DND-41 (cell line): ENCODE data around the gene BRSK2.

ENCODE experiments used
- ATAC-seq: fragments of 200-7000 bp; cut with Tn5 transposase; 3 replicates; pipeline ENCODE4 v1.9.1; 2021; ENCODE audit warnings: low read depth; ENCODE audit not compliant: insufficient read depth
- DNase-seq: peaks from one replicate; pipeline ENCODE4 v3.0.0-alpha.2; 2020
- H2AFZ ChIP-seq: 2 replicates; pipeline ENCODE4 v1.6.0; 2012; ENCODE audit warnings: low read depth, low read length
- H3K27ac ChIP-seq: 2 replicates; pipeline ENCODE4 v1.5.1; 2012; ENCODE audit warnings: low read length, inconsistent platforms
- H3K27me3 ChIP-seq: fragments of 200-600 bp; sonication (generic); 2 replicates; pipeline ENCODE4 v1.6.0; 2012; ENCODE audit warnings: low read length, mild to moderate bottlenecking, inconsistent platforms; ENCODE audit not compliant: insufficient read depth, poor library complexity
- H3K36me3 ChIP-seq: 2 replicates; pipeline ENCODE4 v1.5.1; 2012; ENCODE audit warnings: low read length, inconsistent platforms; ENCODE audit not compliant: insufficient read depth
- H3K4me1 ChIP-seq: 2 replicates; pipeline ENCODE4 v1.5.1; 2012; ENCODE audit warnings: mild to moderate bottlenecking, low read length; ENCODE audit not compliant: insufficient read depth
- H3K4me2 ChIP-seq: 2 replicates; pipeline ENCODE4 v1.6.0; 2012; ENCODE audit warnings: mild to moderate bottlenecking, moderate library complexity, low read length, inconsistent platforms; ENCODE audit not compliant: insufficient read depth
- H3K4me3 ChIP-seq, 2 experiments: fragments of 200-600 bp in 1 of 2; shearing (Covaris generic) in 1 of 2; 2 replicates each; pipeline ENCODE4 v1.5.1; 2012 to 2016; ENCODE audit warnings: inconsistent platforms in 2 of 2, low read length in 2 of 2, mild to moderate bottlenecking in 2 of 2, low read depth in 1 of 2, moderate library complexity in 1 of 2
- H3K79me2 ChIP-seq: 2 replicates; pipeline ENCODE4 v1.6.0; 2012; ENCODE audit warnings: low read length, inconsistent platforms; ENCODE audit not compliant: insufficient read depth
- H3K9ac ChIP-seq: 2 replicates; pipeline ENCODE4 v1.6.0; 2012; ENCODE audit warnings: low read depth, mild to moderate bottlenecking, inconsistent platforms, low read length, moderate library complexity
- H3K9me3 ChIP-seq: 2 replicates; pipeline ENCODE4 v1.5.1; 2012; ENCODE audit warnings: low read length, moderate library complexity, mild to moderate bottlenecking, inconsistent platforms; ENCODE audit not compliant: insufficient read depth, severe bottlenecking
- H4K20me1 ChIP-seq: 2 replicates; pipeline ENCODE4 v1.6.0; 2012; ENCODE audit warnings: low read length; ENCODE audit not compliant: insufficient read depth
- CTCF ChIP-seq: IDR thresholded peaks from 2 replicates; pipeline ENCODE4 v1.5.1; 2012; ENCODE audit warnings: borderline replicate concordance, low read length, moderate library complexity, mild to moderate bottlenecking; ENCODE audit not compliant: poor library complexity, severe bottlenecking; ENCODE audit errors: extremely low read depth
- EZH2 ChIP-seq: IDR thresholded peaks from 3 replicates; pipeline ENCODE4 v1.6.1; 2012; ENCODE audit warnings: borderline replicate concordance, low read depth, mild to moderate bottlenecking, moderate library complexity, low read length, inconsistent platforms; ENCODE audit not compliant: severe bottlenecking

Gene BRSK2

GRCh38 chr11:1460986-1461825 lies 71.5 kb downstream of the BRSK2 start:
- Histone ChIP-seq H3K27me3 (no peaks in the 10 kb centered on the region), H3K9me3 (no peaks in the 10 kb centered on the region), H3K4me1 (no peaks in the 10 kb centered on the region), H3K4me3 (no peak overlapping the region), H3K4me2 (no peak overlapping the region), H4K20me1 (peaks cover 8% of the 10 kb centered on the region), H2AFZ (no peak overlapping the region), H3K79me2 (no peaks in the 10 kb centered on the region), H3K9ac (no peak overlapping the region), H3K27ac (no peak overlapping the region), H3K36me3 (peaks cover 10% of the 10 kb centered on the region)
- ATAC-seq, result no peak
- no peak for TF ChIP-seq EZH2
- no peak for DNase-seq

GRCh38 chr11:1461826-1462697 lies 72.3 kb downstream of the BRSK2 start:
- Histone ChIP-seq H3K4me1 (no peaks in the 10 kb centered on the region), H3K36me3 (peaks cover 10% of the 10 kb centered on the region), H2AFZ (no peak overlapping the region), H3K27me3 (no peaks in the 10 kb centered on the region), H3K4me3 (no peak overlapping the region), H3K4me2 (no peak overlapping the region), H3K27ac (no peak overlapping the region), H4K20me1 (peaks cover 8% of the 10 kb centered on the region), H3K9me3 (no peaks in the 10 kb centered on the region), H3K9ac (no peak overlapping the region), H3K79me2 (no peaks in the 10 kb centered on the region)
- ATAC-seq, result no peak
- TF ChIP-seq EZH2 (no peak), CTCF (no peak)
- no peak for DNase-seq

GRCh38 chr11:1462698-1462975 lies 72.9 kb downstream of the BRSK2 start:
- H3K4me1 ChIP-seq, result no peaks in the 10 kb centered on the region
- H3K79me2 ChIP-seq, result no peaks in the 10 kb centered on the region
- H3K4me2 ChIP-seq, result no peak overlapping the region
- no peak overlapping the region for H3K27ac ChIP-seq
- H3K27me3 ChIP-seq, result no peaks in the 10 kb centered on the region
- no peak overlapping the region for H2AFZ ChIP-seq
- no peak overlapping the region for H3K4me3 ChIP-seq
- no peak overlapping the region for H3K9ac ChIP-seq
- TF ChIP-seq EZH2 (no peak), CTCF (no peak)
- H4K20me1 ChIP-seq, result peaks cover 11% of the 10 kb centered on the region
- ATAC-seq (no peak), DNase-seq (no peak)
- no peaks in the 10 kb centered on the region for H3K9me3 ChIP-seq
- peaks cover 10% of the 10 kb centered on the region for H3K36me3 ChIP-seq

GRCh38 chr11:1463056-1463455 lies 73.3 kb downstream of the BRSK2 start:
- DNase-seq (no peak), ATAC-seq (no peak)
- no peak overlapping the region for H3K9ac ChIP-seq
- H3K27ac ChIP-seq, result no peak overlapping the region
- H3K27me3 ChIP-seq, result no peaks in the 10 kb centered on the region
- TF ChIP-seq EZH2, result no peak
- no peak for TF ChIP-seq CTCF
- no peaks in the 10 kb centered on the region for H3K79me2 ChIP-seq
- no peak overlapping the region for H3K4me2 ChIP-seq
- peaks cover 11% of the 10 kb centered on the region for H4K20me1 ChIP-seq
- no peaks in the 10 kb centered on the region for H3K4me1 ChIP-seq
- H3K9me3 ChIP-seq, result no peaks in the 10 kb centered on the region
- no peak overlapping the region for H2AFZ ChIP-seq
- H3K4me3 ChIP-seq, result no peak overlapping the region
- H3K36me3 ChIP-seq, result peaks cover 10% of the 10 kb centered on the region
